HG03097 (cell line): Measurements from ENCODE around the gene SEPTIN1.

Experiments used
- ATAC-seq: cut with Tn5 transposase; IDR thresholded peaks from one replicate; pipeline ENCODE4 v1.9.1; 2021; ENCODE audit not compliant: unreplicated experiment, low FRiP score

The SEPTIN1 gene

GRCh38 chr16:30382111-30382881, at the start of gene SEPTIN1:
Gene SEPTIN1, minus strand, starts transcription at chr16:30382561. Its CDS starts 19 bp downstream, at chr16:30382542.
- no peak for ATAC-seq

GRCh38 chr16:30430428-30430970, 48.1 kb upstream of the SEPTIN1 start:
- ATAC-seq: no peak

GRCh38 chr16:30429678-30430427, 47.5 kb upstream of the SEPTIN1 start, which contains the start of gene DCTPP1:
Gene DCTPP1, minus strand, starts transcription at chr16:30430030. Its CDS starts 50 bp downstream, at chr16:30429980.
- ATAC-seq: peak; percentile 95

GRCh38 chr16:30429418-30429677, 47.0 kb upstream of the SEPTIN1 start:
- ATAC-seq: no peak

- no peak for ATAC-seq
These were observed 45.7 kb upstream of the SEPTIN1 start for GRCh38 chr16:30428055-30428454.

- no peak for ATAC-seq
These were observed 38.6 kb upstream of the SEPTIN1 start for GRCh38 chr16:30421010-30421409.

GRCh38 chr16:30418350-30419181, 36.2 kb upstream of the SEPTIN1 start:
- no peak for ATAC-seq

GRCh38 chr16:30417529-30418349, 35.4 kb upstream of the SEPTIN1 start:
- peak; percentile 80 for ATAC-seq

GRCh38 chr16:30416624-30417528, 34.5 kb upstream of the SEPTIN1 start:
- ATAC-seq: no peak

- ATAC-seq: no peak
These were observed 33.8 kb upstream of the SEPTIN1 start for GRCh38 chr16:30416047-30416603.

- no peak for ATAC-seq
These were observed 31.8 kb upstream of the SEPTIN1 start for GRCh38 chr16:30414159-30414558.

- ATAC-seq: no peak
These were observed 30.9 kb upstream of the SEPTIN1 start for GRCh38 chr16:30413112-30413806.

- ATAC-seq: peak; percentile 42
These were observed 27.0 kb upstream of the SEPTIN1 start for GRCh38 chr16:30409125-30410060.

GRCh38 chr16:30407804-30408534, 25.6 kb upstream of the SEPTIN1 start:
- no peak for ATAC-seq

GRCh38 chr16:30407102-30407803, 24.9 kb upstream of the SEPTIN1 start, which contains the start of gene ZNF771:
Gene ZNF771, plus strand, starts transcription at chr16:30407606. Its CDS starts 448 bp downstream, at chr16:30408054.
- ATAC-seq: peak; percentile 50

- no peak for ATAC-seq
These were observed 24.4 kb upstream of the SEPTIN1 start for GRCh38 chr16:30406795-30407101.
